H1 (cell line): Measurements from ENCODE around the gene BSPH1. TPM values are rescaled to one million over a fixed set of nuclear protein-coding genes. Genes with fewer than 3 reads are reported as not detected.
A peak's percentile ranks its signal among the peaks of the same experiment; 100 is the strongest.

ENCODE experiments used
- CTCF ChIA-PET: fragments of 300-600 bp; sonication (Branson Sonifier 250); formaldehyde crosslinking; loops from one replicate; lab custom pipeline; 2021; ENCODE audit not compliant: partially characterized antibody; lab: Charles Lee
- POLR2A ChIA-PET: fragments of 300-600 bp; sonication (Branson Sonifier 250); formaldehyde crosslinking; loops from one replicate; lab custom pipeline; 2021; ENCODE audit warnings: inconsistent platforms; ENCODE audit not compliant: partially characterized antibody; lab: Charles Lee
- DNase-seq, 2 experiments: peaks; one replicate each; pipeline versions ENCODE4 v3.0.0 to v3.0.0-alpha.2; 2010 to 2022; ENCODE audit warnings: low spot score in 2 of 2, low read depth in 1 of 2, mixed read lengths in 1 of 2
- FAIRE-seq: peaks from 2 replicates; lab custom pipeline; 2011; peaks lifted over from hg19 to GRCh38; lab: Jason Lieb, UNC
- H2AFZ ChIP-seq: 2 replicates; pipeline ENCODE4 v1.8.1; 2012; ENCODE audit warnings: low read length, inconsistent platforms
- H2AK5ac ChIP-seq: 2 replicates; pipeline ENCODE4 v1.6.1; 2013; ENCODE audit warnings: low read depth, low read length
- H2BK120ac ChIP-seq: replicated peaks from 2 replicates; pipeline ENCODE3; 2013; ENCODE audit warnings: low read depth, low read length, inconsistent platforms
- H2BK12ac ChIP-seq: 2 replicates; pipeline ENCODE4 v1.6.1; 2013; ENCODE audit warnings: low read depth, low read length
- H2BK15ac ChIP-seq: 2 replicates; pipeline ENCODE4 v1.6.1; 2013; ENCODE audit warnings: low read length
- H2BK20ac ChIP-seq: 2 replicates; pipeline ENCODE4 v1.6.1; 2013; ENCODE audit warnings: low read length
- H2BK5ac ChIP-seq: 2 replicates; pipeline ENCODE4 v1.6.1; 2013; ENCODE audit warnings: low read depth, low read length
- H3K14ac ChIP-seq: 2 replicates; pipeline ENCODE4 v1.6.1; 2013; ENCODE audit warnings: inconsistent platforms; ENCODE audit not compliant: insufficient read length
- H3K18ac ChIP-seq: 2 replicates; pipeline ENCODE4 v1.6.1; 2013; ENCODE audit warnings: low read length; ENCODE audit errors: extremely low read depth
- H3K23ac ChIP-seq: 2 replicates; pipeline ENCODE4 v1.6.1; 2013; ENCODE audit warnings: inconsistent platforms; ENCODE audit not compliant: insufficient read length
- H3K23me2 ChIP-seq: 2 replicates; pipeline ENCODE4 v1.6.1; 2013; ENCODE audit warnings: low read depth, low read length
- H3K27ac ChIP-seq: 2 replicates; pipeline ENCODE4 v1.6.1; 2011; ENCODE audit warnings: low read depth, low read length, inconsistent platforms
- H3K27me3 ChIP-seq, 4 experiments: replicated peaks in 1 of 4; 1 replicate in 1 of 4; 2 replicates in 3 of 4; pipeline versions ENCODE4 v1.6.1 to v1.8.1; 2011 to 2013; ENCODE audit warnings: low read length in 3 of 4, mild to moderate bottlenecking in 3 of 4, inconsistent platforms in 2 of 4, mixed read lengths in 2 of 4, moderate library complexity in 1 of 4; ENCODE audit not compliant: control insufficient read depth in 3 of 4, insufficient read depth in 3 of 4; ENCODE audit errors: extremely low read depth in 1 of 4
- H3K36me3 ChIP-seq, 4 experiments: 2 replicates each; pipeline versions ENCODE4 v1.6.1 to v1.8.1; 2011 to 2013; ENCODE audit warnings: mild to moderate bottlenecking in 4 of 4, low read length in 3 of 4, moderate library complexity in 2 of 4, control low read depth in 1 of 4, inconsistent platforms in 1 of 4; ENCODE audit not compliant: insufficient read depth in 4 of 4, control insufficient read depth in 2 of 4
- H3K4ac ChIP-seq: replicated peaks from 2 replicates; pipeline ENCODE3; 2013; ENCODE audit warnings: low read length, low read depth, mixed read lengths, inconsistent platforms; ENCODE audit not compliant: insufficient read length
- H3K4me1 ChIP-seq, 4 experiments: replicated peaks in 1 of 4; 1 replicate in 1 of 4; 2 replicates in 3 of 4; pipeline versions ENCODE4 v1.6.1 to v1.8.1; 2011 to 2013; ENCODE audit warnings: low read length in 3 of 4, inconsistent platforms in 2 of 4, mixed read lengths in 1 of 4; ENCODE audit not compliant: insufficient read depth in 4 of 4, control insufficient read depth in 3 of 4
- H3K4me2 ChIP-seq, 2 experiments: 2 replicates each; pipeline versions ENCODE4 v1.6.1 to v1.8.1; 2011 to 2013; ENCODE audit warnings: low read depth in 2 of 2, low read length in 2 of 2, control low read depth in 1 of 2, inconsistent platforms in 1 of 2, mild to moderate bottlenecking in 1 of 2; ENCODE audit not compliant: insufficient read depth in 1 of 2
- H3K4me3 ChIP-seq, 4 experiments: fragments of 200-600, 300-600 bp in 1 of 4; sonication (generic), shearing (Covaris generic), sonication (Bioruptor Twin) in 1 of 4; 2 replicates each; pipeline versions ENCODE4 v1.5.1 to v1.8.1; 2011 to 2016; ENCODE audit warnings: low read length in 4 of 4, low read depth in 3 of 4, control low read depth in 2 of 4, inconsistent platforms in 2 of 4, mild to moderate bottlenecking in 2 of 4, mixed read lengths in 1 of 4, moderate library complexity in 1 of 4; ENCODE audit not compliant: insufficient read depth in 2 of 4; ENCODE audit errors: extremely low read depth in 1 of 4
- H3K56ac ChIP-seq: replicated peaks from 2 replicates; pipeline ENCODE3; 2013; ENCODE audit warnings: low read depth, mild to moderate bottlenecking, mixed read lengths, low read length, inconsistent platforms; ENCODE audit not compliant: insufficient read length
- H3K79me1 ChIP-seq: 2 replicates; pipeline ENCODE4 v1.6.1; 2013; ENCODE audit warnings: low read depth, low read length, control low read depth
- H3K79me2 ChIP-seq, 2 experiments: 2 replicates each; pipeline versions ENCODE4 v1.6.1 to v1.8.1; 2012 to 2013; ENCODE audit warnings: low read length in 2 of 2, mild to moderate bottlenecking in 2 of 2, inconsistent platforms in 1 of 2; ENCODE audit not compliant: insufficient read depth in 2 of 2, control insufficient read depth in 1 of 2
- H3K9ac ChIP-seq, 4 experiments: replicated peaks in 1 of 4; 1 replicate in 1 of 4; 2 replicates in 3 of 4; pipeline versions ENCODE4 v1.6.1 to v1.8.1; 2011 to 2013; ENCODE audit warnings: low read depth in 3 of 4, low read length in 3 of 4, control low read depth in 2 of 4, mild to moderate bottlenecking in 2 of 4, moderate library complexity in 2 of 4, inconsistent platforms in 1 of 4; ENCODE audit errors: extremely low read depth in 1 of 4
- H3K9me3 ChIP-seq, 2 experiments: 2 replicates each; pipeline versions ENCODE4 v1.6.1 to v1.8.1; 2012 to 2013; ENCODE audit warnings: mild to moderate bottlenecking in 2 of 2, moderate library complexity in 2 of 2, control low read depth in 1 of 2, inconsistent platforms in 1 of 2, low read depth in 1 of 2, low read length in 1 of 2, mixed read lengths in 1 of 2; ENCODE audit not compliant: insufficient read depth in 2 of 2
- H4K20me1 ChIP-seq, 2 experiments: replicated peaks in 1 of 2; 2 replicates each; pipeline versions ENCODE3 to v1.8.1; 2011 to 2013; ENCODE audit warnings: inconsistent platforms in 2 of 2, low read length in 2 of 2, mild to moderate bottlenecking in 1 of 2; ENCODE audit not compliant: insufficient read depth in 2 of 2, control insufficient read depth in 1 of 2
- H4K5ac ChIP-seq: 2 replicates; pipeline ENCODE4 v1.6.1; 2013; ENCODE audit warnings: low read length, low read depth, mixed read lengths, inconsistent platforms; ENCODE audit not compliant: insufficient read length
- H4K8ac ChIP-seq: 2 replicates; pipeline ENCODE4 v1.8.0; 2013; ENCODE audit warnings: mild to moderate bottlenecking, moderate library complexity, low read length, inconsistent platforms; ENCODE audit not compliant: insufficient read depth; ENCODE audit errors: extremely low read depth
- H4K91ac ChIP-seq: replicated peaks from 2 replicates; pipeline ENCODE3; 2013; ENCODE audit warnings: low read length, mixed read lengths, inconsistent platforms; ENCODE audit not compliant: insufficient read length
- ATF2 ChIP-seq: IDR thresholded peaks from 2 replicates; pipeline ENCODE4 v1.6.1; 2012; ENCODE audit warnings: low read length, inconsistent platforms
- ATF3 ChIP-seq: IDR thresholded peaks from 2 replicates; pipeline ENCODE4 v1.6.1; 2011; ENCODE audit warnings: low read depth, mild to moderate bottlenecking, low read length; ENCODE audit not compliant: insufficient read depth
- CEBPB ChIP-seq: IDR thresholded peaks from 2 replicates; pipeline ENCODE4 v1.6.1; 2012; ENCODE audit warnings: low read depth, low read length
- CHD1 ChIP-seq: IDR thresholded peaks from 2 replicates; pipeline ENCODE4 v1.6.1; 2012; ENCODE audit warnings: low read depth, low read length, improper control_type of control experiment
- E2F6 ChIP-seq: IDR thresholded peaks from 2 replicates; pipeline ENCODE4 v1.6.1; 2012; ENCODE audit warnings: inconsistent platforms
- JUN ChIP-seq: IDR thresholded peaks from 2 replicates; pipeline ENCODE4 v1.6.1; 2011; ENCODE audit warnings: low read depth, mild to moderate bottlenecking, improper control_type of control experiment, low read length
- MAFK ChIP-seq: IDR thresholded peaks from 2 replicates; pipeline ENCODE4 v1.6.1; 2012; ENCODE audit warnings: low read depth, mild to moderate bottlenecking, improper control_type of control experiment, low read length
- POLR2A ChIP-seq, 2 experiments: IDR thresholded peaks; 1 replicate in 1 of 2; 2 replicates in 1 of 2; pipeline ENCODE4 v1.6.1; 2011; ENCODE audit warnings: low read depth in 2 of 2, low read length in 2 of 2, mild to moderate bottlenecking in 2 of 2; ENCODE audit errors: control extremely low read depth in 1 of 2
- POU5F1 ChIP-seq: IDR thresholded peaks from 2 replicates; pipeline ENCODE4 v1.6.1; 2011; ENCODE audit warnings: low read depth, mild to moderate bottlenecking, low read length, moderate library complexity
- RNF2 ChIP-seq: fragments of 200-900, 300-1000 bp; sonication (generic); IDR thresholded peaks from 2 replicates; pipeline ENCODE4 v1.7.1; 2016; ENCODE audit warnings: borderline replicate concordance, low read depth, mild to moderate bottlenecking, antibody characterized with exemption, low read length; ENCODE audit not compliant: poor library complexity, severe bottlenecking; ENCODE audit errors: missing control alignments
- SIX5 ChIP-seq: IDR thresholded peaks from 2 replicates; pipeline ENCODE4 v1.6.1; 2011; ENCODE audit warnings: mild to moderate bottlenecking, low read depth, low read length
- YY1 ChIP-seq: IDR thresholded peaks from 2 replicates; pipeline ENCODE4 v1.6.1; 2011; ENCODE audit warnings: low read depth, mild to moderate bottlenecking, low read length
- WGBS, 2 experiments: shearing (Covaris generic) in 1 of 2; methylation state at CpG; one replicate each; pipeline versions ENCODE4 v1.1.6 to v1.1.7; 2013 to 2015; ENCODE audit warnings: low lambda C conversion rate in 2 of 2, mixed read lengths in 2 of 2, inconsistent platforms in 1 of 2, low coverage in 1 of 2, missing lambda C conversion rate in 1 of 2; ENCODE audit not compliant: insufficient replicate concordance in 2 of 2, insufficient coverage in 1 of 2, insufficient read length in 1 of 2; ENCODE audit errors: extremely low coverage in 1 of 2, missing lambda C conversion rate in 1 of 2; 5-methylcytosine and 5-hydroxymethylcytosine counted together
- polyA plus RNA-seq, 7 experiments: library from polyadenylated mRNA; depleted of rRNA in 3 of 7; stranded (reverse) in 5 of 7; unstranded in 2 of 7; fragments of >200 nt in 5 of 7; fragments of 200-250 nt in 2 of 7; gene quantifications; 1 replicate in 5 of 7; 2 replicates in 1 of 7; 4 replicates in 1 of 7; pipeline versions ENCODE4 v1.2.1 to v1.2.3, GENCODE V29; 2011 to 2013; ENCODE audit warnings: missing spikeins in 2 of 7, mixed read lengths in 2 of 7
- total RNA-seq: library from RNA; stranded (reverse); fragmentation: NEBNext Ultra II Directional; extraction: Animal tissue kit (Norgen Biotek cat#: 25700); gene quantifications from 2 replicates; pipeline ENCODE4 v1.2.1, GENCODE V29; 2021

BSPH1 gene
- total and polyA plus RNA-seq, 2 of the 8 experiments (the other 6 are each of a cell fraction or from before 2014, with no cell fraction given) = not detected

GRCh38 chr19:48029431-48029830, 37.5 kb upstream of the BSPH1 start:
- no peak overlapping the region for H3K27ac ChIP-seq
- no peak overlapping the region for H3K4ac ChIP-seq
- no peak overlapping the region for H4K5ac ChIP-seq
- H3K4me2 ChIP-seq = no peak overlapping the region
- H3K23me2 ChIP-seq = no peaks in the 10 kb centered on the region
- H3K79me1 ChIP-seq = no peaks in the 10 kb centered on the region
- H2AFZ ChIP-seq = peak overlapping the region; percentile 51; the same call in 1 of the 2 replicates
- no peaks in the 10 kb centered on the region for H3K27me3 ChIP-seq
- no peak overlapping the region for H4K91ac ChIP-seq
- H2AK5ac ChIP-seq = no peak overlapping the region
- no peak overlapping the region for H2BK120ac ChIP-seq
- WGBS, 2 experiments = 89% methylated on average over 7 of the region's 7 CpGs; no CpG with 5 or more reads in 1 of the 2 experiments
- H4K8ac ChIP-seq = no peak overlapping the region
- no peak overlapping the region for H2BK12ac ChIP-seq
- no peak overlapping the region for H3K9ac ChIP-seq
- H3K18ac ChIP-seq = no peak overlapping the region
- H3K9me3 ChIP-seq = no peaks in the 10 kb centered on the region
- no peak overlapping the region for H2BK15ac ChIP-seq
- H3K23ac ChIP-seq = no peak overlapping the region
- no peak overlapping the region for H2BK5ac ChIP-seq
- H4K20me1 ChIP-seq = no peaks in the 10 kb centered on the region
- POLR2A ChIA-PET = interaction anchor here (0.6 kb wide), 1 partner anchor 142 kb away, joined by 3 read pairs; no protein-coding TSS in a partner anchor
- H2BK20ac ChIP-seq = no peak overlapping the region
- H3K4me1 ChIP-seq = no peaks in the 10 kb centered on the region
- DNase-seq (no peak), FAIRE-seq (no peak)
- H3K36me3 ChIP-seq = no peaks in the 10 kb centered on the region
- H3K14ac ChIP-seq = no peak overlapping the region
- CTCF ChIA-PET = interaction anchor here (1.2 to 1.7 kb wide), 4 partner anchors 10 to 73 kb away, joined by 4 to 9 read pairs (median 6); no protein-coding TSS in a partner anchor
- H3K79me2 ChIP-seq = no peaks in the 10 kb centered on the region
- H3K56ac ChIP-seq = no peak overlapping the region
- H3K4me3 ChIP-seq = no peak overlapping the region
- TF ChIP-seq SIX5 (no peak), ATF2 (no peak), JUN (no peak), CHD1 (no peak), CEBPB (no peak), RNF2 (no peak), YY1 (no peak), E2F6 (no peak), POLR2A (IDR thresholded peaks at IDR 0.05; ENCODE audit: control extremely low read depth in 1 of 2, low read depth in 2 of 2, low read length in 2 of 2) (no peak), ATF3 (no peak), POU5F1 (no peak), MAFK (no peak)
